WI38 (cell line): ENCODE results near the gene ZC3H12C.

Source experiments
- H3K4me3 ChIP-seq: 2 replicates; pipeline ENCODE4 v1.5.1; 2011; ENCODE audit warnings: low read depth, mild to moderate bottlenecking, control low read depth, low read length
- TF ChIP-seq, protein P1 (sequence below): IDR thresholded peaks from 2 replicates; pipeline ENCODE4 v1.5.1; 2012; ENCODE audit warnings: low read depth, mild to moderate bottlenecking, control low read depth, low read length

Gene ZC3H12C

DNA sequence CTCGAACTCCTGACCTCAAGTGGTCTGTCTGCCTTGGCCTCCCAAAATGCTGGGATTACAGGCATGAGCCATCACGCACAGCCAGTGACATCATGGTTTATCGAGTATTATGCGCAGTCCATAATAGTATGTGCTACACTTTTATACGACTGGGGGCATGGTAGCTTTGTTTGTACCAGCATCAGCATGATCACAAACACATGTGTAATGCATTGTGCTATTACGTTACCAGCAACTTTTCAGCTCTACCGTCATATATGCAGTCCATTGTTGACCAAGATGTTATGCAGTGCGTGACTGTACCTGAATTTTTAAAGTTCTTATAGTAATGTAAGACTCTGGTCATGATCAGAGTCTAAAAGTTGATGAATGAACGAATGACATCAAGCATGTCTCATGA lies 67.9 kb downstream of the ZC3H12C start:
- TF ChIP-seq, protein P1, sequence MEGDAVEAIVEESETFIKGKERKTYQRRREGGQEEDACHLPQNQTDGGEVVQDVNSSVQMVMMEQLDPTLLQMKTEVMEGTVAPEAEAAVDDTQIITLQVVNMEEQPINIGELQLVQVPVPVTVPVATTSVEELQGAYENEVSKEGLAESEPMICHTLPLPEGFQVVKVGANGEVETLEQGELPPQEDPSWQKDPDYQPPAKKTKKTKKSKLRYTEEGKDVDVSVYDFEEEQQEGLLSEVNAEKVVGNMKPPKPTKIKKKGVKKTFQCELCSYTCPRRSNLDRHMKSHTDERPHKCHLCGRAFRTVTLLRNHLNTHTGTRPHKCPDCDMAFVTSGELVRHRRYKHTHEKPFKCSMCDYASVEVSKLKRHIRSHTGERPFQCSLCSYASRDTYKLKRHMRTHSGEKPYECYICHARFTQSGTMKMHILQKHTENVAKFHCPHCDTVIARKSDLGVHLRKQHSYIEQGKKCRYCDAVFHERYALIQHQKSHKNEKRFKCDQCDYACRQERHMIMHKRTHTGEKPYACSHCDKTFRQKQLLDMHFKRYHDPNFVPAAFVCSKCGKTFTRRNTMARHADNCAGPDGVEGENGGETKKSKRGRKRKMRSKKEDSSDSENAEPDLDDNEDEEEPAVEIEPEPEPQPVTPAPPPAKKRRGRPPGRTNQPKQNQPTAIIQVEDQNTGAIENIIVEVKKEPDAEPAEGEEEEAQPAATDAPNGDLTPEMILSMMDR, result no peak
- no peak overlapping the region for H3K4me3 ChIP-seq

DNA sequence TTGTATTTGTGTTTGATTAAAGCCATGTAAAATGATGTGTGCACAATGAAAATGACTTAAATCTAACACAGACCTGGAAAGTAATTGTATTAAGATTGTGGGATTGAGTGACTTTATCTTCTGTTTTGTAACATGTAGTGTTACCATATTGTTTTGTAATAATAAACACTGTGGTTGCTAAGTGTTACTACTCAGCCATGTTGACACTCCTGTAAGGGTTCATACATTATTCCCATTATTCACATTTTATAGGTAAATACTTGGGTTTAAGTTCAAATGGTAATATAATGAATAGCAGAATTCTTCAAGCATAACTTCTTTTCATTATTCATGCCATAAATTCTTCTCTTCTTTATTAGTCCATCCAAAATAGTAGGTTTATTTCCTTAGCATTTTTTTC lies 69.0 kb downstream of the ZC3H12C start:
- TF ChIP-seq, protein P1, result no peak
- H3K4me3 ChIP-seq, result no peak overlapping the region

- H3K4me3 ChIP-seq, result no peak overlapping the region
- TF ChIP-seq, protein P1, result no peak
Measured at GRCh38 chr11:110165039-110165925, 72.1 kb downstream of the ZC3H12C start.

- no peak overlapping the region for H3K4me3 ChIP-seq
- TF ChIP-seq, protein P1, result no peak
Measured at GRCh38 chr11:110168033-110168803, 75.0 kb downstream of the ZC3H12C start.

GRCh38 chr11:110169738-110170137 lies 76.5 kb downstream of the ZC3H12C start:
- TF ChIP-seq, protein P1, result no peak

DNA sequence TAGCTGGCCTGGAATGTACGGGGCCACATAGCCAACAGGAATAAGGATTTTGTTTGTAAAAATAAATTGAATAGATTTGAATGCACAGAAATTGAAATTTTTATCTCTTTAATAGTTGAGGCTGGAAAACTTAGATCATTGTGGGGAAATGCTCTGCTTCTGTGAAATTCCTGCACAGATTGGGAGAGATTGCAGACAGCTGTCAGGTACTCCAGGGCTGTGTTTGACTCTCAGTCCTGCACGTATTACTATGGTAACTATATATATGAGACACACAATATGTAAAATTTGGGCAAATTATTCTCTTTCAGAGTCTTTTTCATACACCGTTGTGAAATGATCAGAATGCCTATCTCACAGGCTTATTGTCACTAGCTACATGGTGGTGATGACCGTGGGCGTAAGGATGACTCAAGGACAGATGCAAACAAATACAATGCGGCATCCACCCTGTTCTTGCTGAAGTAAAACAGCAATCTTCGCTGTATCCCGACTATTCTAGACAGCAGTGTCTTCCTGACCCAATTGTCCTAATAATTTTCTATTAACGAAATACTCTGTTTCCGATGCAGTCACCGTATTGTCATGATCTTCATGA lies 79.4 kb downstream of the ZC3H12C start:
- TF ChIP-seq, protein P1, result no peak
- no peak overlapping the region for H3K4me3 ChIP-seq

More at GRCh38 chr11:110169738-110170137, 76.5 kb downstream of the ZC3H12C start:
- no peak overlapping the region for H3K4me3 ChIP-seq
